Liver (tissue), 3 donors: ENCODE data around the gene SCUBE1.

Source experiments
- ATF3 ChIP-seq: IDR thresholded peaks from 2 replicates; pipeline ENCODE4 v1.6.1; 2016; ENCODE audit warnings: antibody characterized with exemption
- CTCF ChIP-seq: fragments of 150-350 bp; IDR thresholded peaks from 2 replicates; pipeline ENCODE4 v1.5.1; 2017; ENCODE audit warnings: improper control_type of control experiment, low read depth, low read length; ENCODE audit not compliant: missing input control
- EGR1 ChIP-seq, 2 donors: IDR thresholded peaks; 2 replicates each; pipeline ENCODE4 v1.6.1; 2016 to 2018; ENCODE audit warnings: antibody characterized with exemption in 2 of 2, low read depth in 2 of 2
- FOXA1 ChIP-seq: IDR thresholded peaks from 2 replicates; pipeline ENCODE4 v1.6.1; 2016; ENCODE audit warnings: antibody characterized with exemption
- GABPA ChIP-seq, 2 donors: IDR thresholded peaks in 1 of 2; conservative IDR thresholded peaks in 1 of 2; 2 replicates each; pipeline ENCODE4 v1.6.1; 2016; ENCODE audit warnings: antibody characterized with exemption in 2 of 2, mild to moderate bottlenecking in 1 of 2, moderate library complexity in 1 of 2
- JUND ChIP-seq, 2 donors: IDR thresholded peaks; 2 replicates each; pipeline ENCODE4 v1.6.1; 2016; ENCODE audit warnings: antibody characterized with exemption in 2 of 2
- RAD21 ChIP-seq, 2 donors: IDR thresholded peaks; 2 replicates each; pipeline ENCODE4 v1.6.1; 2016; ENCODE audit warnings: antibody characterized with exemption in 2 of 2, mild to moderate bottlenecking in 2 of 2
- RXRA ChIP-seq, 2 donors: IDR thresholded peaks; 2 replicates each; pipeline ENCODE4 v1.6.1; 2017 to 2018; ENCODE audit warnings: antibody characterized with exemption in 2 of 2, mild to moderate bottlenecking in 1 of 2
- TAF1 ChIP-seq: conservative IDR thresholded peaks from 2 replicates; pipeline ENCODE4 v1.6.1; 2016; ENCODE audit warnings: antibody characterized with exemption, mild to moderate bottlenecking
- TF ChIP-seq, protein P1 (sequence below): IDR thresholded peaks from 2 replicates; pipeline ENCODE4 v1.6.1; 2016; ENCODE audit warnings: antibody characterized with exemption, mild to moderate bottlenecking
- donor health status: healthy.
- donor health status: healthy.

- no peak for TF ChIP-seq EGR1 (IDR thresholded peaks at IDR 0.05; ENCODE audit: low read depth in 2 of 2)
- TF ChIP-seq, protein P1, sequence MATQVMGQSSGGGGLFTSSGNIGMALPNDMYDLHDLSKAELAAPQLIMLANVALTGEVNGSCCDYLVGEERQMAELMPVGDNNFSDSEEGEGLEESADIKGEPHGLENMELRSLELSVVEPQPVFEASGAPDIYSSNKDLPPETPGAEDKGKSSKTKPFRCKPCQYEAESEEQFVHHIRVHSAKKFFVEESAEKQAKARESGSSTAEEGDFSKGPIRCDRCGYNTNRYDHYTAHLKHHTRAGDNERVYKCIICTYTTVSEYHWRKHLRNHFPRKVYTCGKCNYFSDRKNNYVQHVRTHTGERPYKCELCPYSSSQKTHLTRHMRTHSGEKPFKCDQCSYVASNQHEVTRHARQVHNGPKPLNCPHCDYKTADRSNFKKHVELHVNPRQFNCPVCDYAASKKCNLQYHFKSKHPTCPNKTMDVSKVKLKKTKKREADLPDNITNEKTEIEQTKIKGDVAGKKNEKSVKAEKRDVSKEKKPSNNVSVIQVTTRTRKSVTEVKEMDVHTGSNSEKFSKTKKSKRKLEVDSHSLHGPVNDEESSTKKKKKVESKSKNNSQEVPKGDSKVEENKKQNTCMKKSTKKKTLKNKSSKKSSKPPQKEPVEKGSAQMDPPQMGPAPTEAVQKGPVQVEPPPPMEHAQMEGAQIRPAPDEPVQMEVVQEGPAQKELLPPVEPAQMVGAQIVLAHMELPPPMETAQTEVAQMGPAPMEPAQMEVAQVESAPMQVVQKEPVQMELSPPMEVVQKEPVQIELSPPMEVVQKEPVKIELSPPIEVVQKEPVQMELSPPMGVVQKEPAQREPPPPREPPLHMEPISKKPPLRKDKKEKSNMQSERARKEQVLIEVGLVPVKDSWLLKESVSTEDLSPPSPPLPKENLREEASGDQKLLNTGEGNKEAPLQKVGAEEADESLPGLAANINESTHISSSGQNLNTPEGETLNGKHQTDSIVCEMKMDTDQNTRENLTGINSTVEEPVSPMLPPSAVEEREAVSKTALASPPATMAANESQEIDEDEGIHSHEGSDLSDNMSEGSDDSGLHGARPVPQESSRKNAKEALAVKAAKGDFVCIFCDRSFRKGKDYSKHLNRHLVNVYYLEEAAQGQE, result no peak
- TF ChIP-seq CTCF, result no peak
- no peak for TF ChIP-seq FOXA1
- TF ChIP-seq ATF3, result no peak
- no peak for TF ChIP-seq RAD21 (IDR thresholded peaks at IDR 0.05)
- no peak for TF ChIP-seq RXRA (IDR thresholded peaks at IDR 0.05)
- TF ChIP-seq GABPA (IDR thresholded peaks at IDR 0.05 in 1 of 2, conservative IDR thresholded peaks at IDR 0.05 in 1 of 2), result no peak
- no peak for TF ChIP-seq TAF1
- TF ChIP-seq JUND (IDR thresholded peaks at IDR 0.05), result no peak
Measured at GRCh38 chr22:43343670-43344519, 723 bp upstream of the SCUBE1 start.
